ENCODE results near the gene MMP11.

GRCh38 chr22:23816156-23816976 is 43.7 kb downstream of the MMP11 start:
- TF ChIP-seq POLR2A (IDR thresholded peaks at IDR 0.05; ENCODE audit: low read depth): no peak
- TF ChIP-seq CTCF (IDR thresholded peaks at IDR 0.05): no peak
- TF ChIP-seq EP300 (IDR thresholded peaks at IDR 0.05): no peak
